ENCODE measurements around the gene CLCN5.

The CLCN5 gene

DNA sequence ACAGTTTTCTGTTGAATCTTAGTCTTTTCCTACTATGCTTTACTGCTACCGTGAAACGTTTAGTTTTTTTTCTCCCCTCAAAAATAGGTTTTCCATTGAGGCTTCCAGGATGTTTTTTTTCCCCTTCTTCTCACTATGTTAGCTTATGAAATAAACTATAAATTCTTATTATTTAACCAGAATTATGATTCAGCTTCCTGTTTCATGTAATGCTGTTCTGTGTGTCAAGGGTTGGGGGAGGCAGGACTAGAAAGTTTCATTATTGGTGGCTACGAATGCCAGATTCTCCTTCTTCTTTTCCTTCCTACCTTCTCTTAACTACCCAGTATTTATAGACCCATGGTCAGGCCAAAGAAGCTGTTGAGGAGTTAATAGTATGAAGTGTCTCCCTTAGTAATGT, 11.8 kb downstream of the CLCN5 start:
- H3K9me3 ChIP-seq (ENCODE audit: control insufficient read depth, insufficient read depth, low read length): no peaks in the 10 kb centered on the region
- H3K4me2 ChIP-seq (ENCODE audit: low read length): no peak overlapping the region
- H3F3A ChIP-seq (ENCODE audit: control insufficient read depth, insufficient read depth): no peaks in the 10 kb centered on the region
- no peaks in the 10 kb centered on the region for H3K9me2 ChIP-seq (replicated peaks; ENCODE audit: control insufficient read depth, low read length)
- no peak overlapping the region for H3K27ac ChIP-seq (ENCODE audit: low read depth, low read length)
- H4K20me1 ChIP-seq (ENCODE audit: control insufficient read depth, insufficient read depth, low read depth, low read length): no peaks in the 10 kb centered on the region
- H3K4me1 ChIP-seq (ENCODE audit: control insufficient read depth, low read length): no peaks in the 10 kb centered on the region
- H3K4me3 ChIP-seq (ENCODE audit: low read length): no peak overlapping the region
- H3K79me2 ChIP-seq (ENCODE audit: control insufficient read depth, low read length): no peaks in the 10 kb centered on the region
- H3K27me3 ChIP-seq (ENCODE audit: control insufficient read depth, low read length): no peaks in the 10 kb centered on the region
- no peak for TF ChIP-seq EZH2phosphoT487 (IDR thresholded peaks at IDR 0.05; ENCODE audit: borderline replicate concordance, low read length)
- TF ChIP-seq, protein P1, sequence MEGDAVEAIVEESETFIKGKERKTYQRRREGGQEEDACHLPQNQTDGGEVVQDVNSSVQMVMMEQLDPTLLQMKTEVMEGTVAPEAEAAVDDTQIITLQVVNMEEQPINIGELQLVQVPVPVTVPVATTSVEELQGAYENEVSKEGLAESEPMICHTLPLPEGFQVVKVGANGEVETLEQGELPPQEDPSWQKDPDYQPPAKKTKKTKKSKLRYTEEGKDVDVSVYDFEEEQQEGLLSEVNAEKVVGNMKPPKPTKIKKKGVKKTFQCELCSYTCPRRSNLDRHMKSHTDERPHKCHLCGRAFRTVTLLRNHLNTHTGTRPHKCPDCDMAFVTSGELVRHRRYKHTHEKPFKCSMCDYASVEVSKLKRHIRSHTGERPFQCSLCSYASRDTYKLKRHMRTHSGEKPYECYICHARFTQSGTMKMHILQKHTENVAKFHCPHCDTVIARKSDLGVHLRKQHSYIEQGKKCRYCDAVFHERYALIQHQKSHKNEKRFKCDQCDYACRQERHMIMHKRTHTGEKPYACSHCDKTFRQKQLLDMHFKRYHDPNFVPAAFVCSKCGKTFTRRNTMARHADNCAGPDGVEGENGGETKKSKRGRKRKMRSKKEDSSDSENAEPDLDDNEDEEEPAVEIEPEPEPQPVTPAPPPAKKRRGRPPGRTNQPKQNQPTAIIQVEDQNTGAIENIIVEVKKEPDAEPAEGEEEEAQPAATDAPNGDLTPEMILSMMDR (IDR thresholded peaks at IDR 0.05; ENCODE audit: low read depth, low read length, poor library complexity, severe bottlenecking): no peak
- no peaks in the 10 kb centered on the region for H3K36me3 ChIP-seq (ENCODE audit: control insufficient read depth, low read length)

DNA sequence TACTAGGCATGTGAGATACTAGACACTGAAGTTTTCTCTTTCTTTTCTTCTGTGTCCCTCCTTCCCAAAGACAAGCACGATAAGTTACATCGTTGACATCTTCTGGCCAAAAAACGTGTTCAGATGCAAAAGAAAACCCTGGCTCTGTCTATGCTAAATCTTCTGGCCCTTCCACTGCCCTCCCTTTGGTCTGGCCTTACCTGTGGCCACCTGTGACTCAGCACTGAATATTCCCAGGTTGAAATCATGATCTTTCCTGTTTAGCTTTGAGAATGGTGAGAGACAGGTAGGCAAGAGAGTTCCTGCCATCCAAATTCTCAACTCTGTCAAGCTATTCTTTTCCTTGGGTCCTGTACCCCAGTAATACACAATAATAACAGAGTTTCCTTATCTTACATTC, 12.3 kb downstream of the CLCN5 start:
- no peak overlapping the region for H3K27ac ChIP-seq (ENCODE audit: low read depth, low read length)
- H3K9me2 ChIP-seq (replicated peaks; ENCODE audit: control insufficient read depth, low read length): no peaks in the 10 kb centered on the region
- H3K79me2 ChIP-seq (ENCODE audit: control insufficient read depth, low read length): no peaks in the 10 kb centered on the region
- H3K9me3 ChIP-seq (ENCODE audit: control insufficient read depth, insufficient read depth, low read length): no peaks in the 10 kb centered on the region
- H3K36me3 ChIP-seq (ENCODE audit: control insufficient read depth, low read length): no peaks in the 10 kb centered on the region
- H3K27me3 ChIP-seq (ENCODE audit: control insufficient read depth, low read length): no peaks in the 10 kb centered on the region
- no peak overlapping the region for H3K4me3 ChIP-seq (ENCODE audit: low read length)
- H3K4me2 ChIP-seq (ENCODE audit: low read length): no peak overlapping the region
- H3K4me1 ChIP-seq (ENCODE audit: control insufficient read depth, low read length): no peaks in the 10 kb centered on the region
- TF ChIP-seq, protein P1 (IDR thresholded peaks at IDR 0.05; ENCODE audit: low read depth, low read length, poor library complexity, severe bottlenecking): no peak
- no peak for TF ChIP-seq EZH2phosphoT487 (IDR thresholded peaks at IDR 0.05; ENCODE audit: borderline replicate concordance, low read length)
- H4K20me1 ChIP-seq (ENCODE audit: control insufficient read depth, insufficient read depth, low read depth, low read length): no peaks in the 10 kb centered on the region
- no peaks in the 10 kb centered on the region for H3F3A ChIP-seq (ENCODE audit: control insufficient read depth, insufficient read depth)

DNA sequence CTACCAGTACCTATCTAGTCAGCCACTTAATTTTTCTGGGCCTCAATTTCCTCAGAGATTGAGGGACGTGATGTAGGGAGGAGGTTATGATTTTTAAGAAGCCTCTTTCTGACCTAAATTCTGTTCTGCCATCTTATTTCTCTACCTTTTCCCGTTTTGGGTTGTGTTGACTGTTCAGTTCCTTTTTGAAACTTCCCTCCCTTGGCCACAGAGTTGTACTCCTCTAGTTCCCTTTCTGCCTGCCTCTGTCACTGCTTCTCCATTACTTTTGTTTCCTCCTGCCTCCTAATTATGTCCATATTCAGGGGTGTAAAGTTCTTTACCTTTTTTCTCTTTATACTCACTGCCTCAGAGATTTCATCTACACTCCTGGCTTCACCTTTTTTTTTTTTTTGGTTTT, 25.4 kb downstream of the CLCN5 start:
- Histone ChIP-seq H3K27me3 (ENCODE audit: control insufficient read depth, low read length) (no peaks in the 10 kb centered on the region), H3K9me2 (replicated peaks; ENCODE audit: control insufficient read depth, low read length) (no peaks in the 10 kb centered on the region), H3K9me3 (ENCODE audit: control insufficient read depth, insufficient read depth, low read length) (no peaks in the 10 kb centered on the region), H3K4me2 (ENCODE audit: low read length) (no peak overlapping the region), H4K20me1 (ENCODE audit: control insufficient read depth, insufficient read depth, low read depth, low read length) (no peaks in the 10 kb centered on the region), H3K36me3 (ENCODE audit: control insufficient read depth, low read length) (no peaks in the 10 kb centered on the region), H3K79me2 (ENCODE audit: control insufficient read depth, low read length) (no peaks in the 10 kb centered on the region), H3K4me1 (ENCODE audit: control insufficient read depth, low read length) (no peaks in the 10 kb centered on the region), H3K4me3 (ENCODE audit: low read length) (no peak overlapping the region), H3K27ac (ENCODE audit: low read depth, low read length) (no peak overlapping the region), H3F3A (ENCODE audit: control insufficient read depth, insufficient read depth) (no peaks in the 10 kb centered on the region)
- TF ChIP-seq, protein P1 (IDR thresholded peaks at IDR 0.05; ENCODE audit: low read depth, low read length, poor library complexity, severe bottlenecking): no peak
- no peak for TF ChIP-seq EZH2phosphoT487 (IDR thresholded peaks at IDR 0.05; ENCODE audit: borderline replicate concordance, low read length)

DNA sequence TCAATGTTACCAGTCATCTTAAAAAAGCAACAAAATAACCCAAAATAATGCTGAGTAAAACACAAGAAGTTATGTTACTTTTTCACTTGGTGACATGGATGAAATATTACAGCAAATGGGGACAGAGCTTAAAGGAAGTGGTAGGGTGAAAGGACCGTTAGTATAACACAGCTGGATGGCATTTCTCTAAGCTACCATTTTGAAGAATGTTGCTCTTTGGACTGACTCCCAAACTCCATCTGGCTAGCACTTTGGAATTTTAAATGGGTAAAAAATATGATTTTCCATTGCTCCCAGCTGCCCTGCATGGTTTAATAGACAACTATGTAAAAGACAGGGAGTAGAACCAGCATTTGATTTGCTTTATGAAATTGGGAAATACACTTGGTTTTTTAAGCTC, 27.6 kb downstream of the CLCN5 start:
- Histone ChIP-seq H3K9me3 (ENCODE audit: control insufficient read depth, insufficient read depth, low read length) (no peaks in the 10 kb centered on the region), H3K36me3 (ENCODE audit: control insufficient read depth, low read length) (no peaks in the 10 kb centered on the region)
- TF ChIP-seq, protein P1 (IDR thresholded peaks at IDR 0.05; ENCODE audit: low read depth, low read length, poor library complexity, severe bottlenecking): no peak
- TF ChIP-seq EZH2phosphoT487 (IDR thresholded peaks at IDR 0.05; ENCODE audit: borderline replicate concordance, low read length): no peak

More for the DNA sequence above, 27.6 kb downstream of the CLCN5 start:
- no peaks in the 10 kb centered on the region for H3K27me3 ChIP-seq (ENCODE audit: control insufficient read depth, low read length)
- no peaks in the 10 kb centered on the region for H3K4me1 ChIP-seq (ENCODE audit: control insufficient read depth, low read length)
- no peaks in the 10 kb centered on the region for H3F3A ChIP-seq (ENCODE audit: control insufficient read depth, insufficient read depth)
- no peaks in the 10 kb centered on the region for H4K20me1 ChIP-seq (ENCODE audit: control insufficient read depth, insufficient read depth, low read depth, low read length)
- H3K27ac ChIP-seq (ENCODE audit: low read depth, low read length): no peak overlapping the region
- H3K4me2 ChIP-seq (ENCODE audit: low read length): no peak overlapping the region
- H3K4me3 ChIP-seq (ENCODE audit: low read length): no peak overlapping the region
- no peaks in the 10 kb centered on the region for H3K79me2 ChIP-seq (ENCODE audit: control insufficient read depth, low read length)
- no peaks in the 10 kb centered on the region for H3K9me2 ChIP-seq (replicated peaks; ENCODE audit: control insufficient read depth, low read length)
